ENCODE measurements around the gene PRM3. TPM values are rescaled to one million over a fixed set of nuclear protein-coding genes. Genes with fewer than 3 reads are reported as not detected.

The PRM3 gene
- total and polyA plus RNA-seq, 2 of the 8 experiments (the other 6 are each of a cell fraction or from before 2014, with no cell fraction given), result not detected

DNA sequence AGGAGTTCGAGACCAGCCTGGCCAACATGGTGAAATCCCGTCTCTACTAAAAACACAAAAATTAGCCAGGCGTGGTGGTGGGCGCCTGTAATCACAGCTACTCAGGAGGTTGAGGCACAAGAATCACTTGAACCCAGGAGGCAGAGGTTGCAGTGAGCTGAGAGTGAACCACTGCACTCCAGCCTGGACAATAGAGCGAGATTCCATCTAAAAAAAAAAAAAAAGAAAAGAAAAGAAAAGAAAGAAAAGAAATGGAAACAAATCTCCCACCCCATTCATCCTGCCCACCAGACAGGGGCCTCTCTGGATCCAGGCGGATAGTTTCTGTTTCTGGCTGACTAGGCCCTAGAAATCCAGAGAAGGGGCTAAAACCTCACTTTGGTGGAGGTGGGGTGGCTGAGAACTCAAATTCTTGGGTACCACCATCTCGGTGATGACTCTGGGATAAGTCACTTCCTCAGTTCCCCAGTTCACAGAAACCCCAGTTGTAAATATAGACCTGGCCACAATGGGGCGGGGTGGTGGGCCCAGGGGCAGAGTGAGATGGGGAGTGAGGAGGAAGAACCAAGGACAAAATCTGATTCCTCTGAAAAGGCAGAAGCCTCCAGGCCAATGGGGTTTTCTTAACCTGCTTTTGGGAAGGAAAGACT is 39.6 kb downstream of the PRM3 start (continued):
- peak; percentile 29 to 44; a peak in 3 of 4 replicates for TF ChIP-seq RAD21 (IDR thresholded peaks at IDR 0.05 in 1 of 2, conservative IDR thresholded peaks at IDR 0.05 in 1 of 2; ENCODE audit: low read depth in 2 of 2, low read length in 2 of 2)
